PFSK-1 (cell line): ENCODE measurements around the gene FGGY.

Experiments
- POLR2AphosphoS5 ChIP-seq: IDR thresholded peaks from 2 replicates; pipeline ENCODE4 v1.6.1; 2012; ENCODE audit warnings: low read depth, mild to moderate bottlenecking, control low read depth, low read length, moderate library complexity
- SIN3A ChIP-seq: IDR thresholded peaks from 2 replicates; pipeline ENCODE4 v1.6.1; 2012; ENCODE audit warnings: mild to moderate bottlenecking, low read length, moderate library complexity, borderline replicate concordance; ENCODE audit not compliant: insufficient read depth
- TAF1 ChIP-seq: IDR thresholded peaks from 2 replicates; pipeline ENCODE4 v1.6.1; 2012; ENCODE audit warnings: low read length, control low read depth, borderline replicate concordance; ENCODE audit not compliant: insufficient read depth

DNA sequence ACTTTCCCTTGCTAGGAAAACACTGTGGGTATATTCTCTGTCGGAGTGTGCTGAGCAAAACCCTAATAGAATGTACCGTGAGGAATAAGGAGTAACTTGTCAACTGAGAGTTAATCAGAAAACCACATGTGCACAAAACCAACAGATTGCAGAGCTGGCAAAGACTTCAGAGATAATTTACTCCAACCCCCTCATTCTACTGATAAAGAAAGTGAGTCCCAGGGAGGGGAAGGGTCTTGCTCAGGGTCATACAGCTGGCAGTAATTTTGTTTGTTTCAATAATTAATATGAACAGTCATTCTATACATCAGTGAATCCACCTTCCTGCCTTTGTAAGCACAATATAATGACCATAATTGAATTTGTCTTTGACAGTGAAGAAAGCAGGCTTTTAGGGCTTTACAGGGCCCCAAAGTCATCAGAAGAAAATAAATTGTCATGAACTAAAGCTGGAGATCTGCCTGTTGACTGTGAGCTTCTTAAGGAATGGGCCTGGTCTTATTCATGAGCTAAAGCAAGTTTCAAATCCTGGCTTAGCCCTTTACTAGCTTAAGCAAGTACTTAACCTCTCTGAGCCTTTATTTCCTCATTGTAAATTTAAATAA is 450.6 kb downstream of the FGGY start:
- no peak for TF ChIP-seq SIN3A
- no peak for TF ChIP-seq TAF1
- TF ChIP-seq POLR2AphosphoS5 = no peak; the same call in 1 of the 2 replicates
